SKM-1 treated with dmso at 0.1 percent for 144 hours (cell line): ENCODE measurements around the gene DNAH2.

ENCODE experiments used
- DNase-seq: peaks from one replicate; lab custom pipeline; 2025; ENCODE audit not compliant: unreplicated experiment; lab: John Stamatoyannopoulos, UW

DNAH2 gene

DNA sequence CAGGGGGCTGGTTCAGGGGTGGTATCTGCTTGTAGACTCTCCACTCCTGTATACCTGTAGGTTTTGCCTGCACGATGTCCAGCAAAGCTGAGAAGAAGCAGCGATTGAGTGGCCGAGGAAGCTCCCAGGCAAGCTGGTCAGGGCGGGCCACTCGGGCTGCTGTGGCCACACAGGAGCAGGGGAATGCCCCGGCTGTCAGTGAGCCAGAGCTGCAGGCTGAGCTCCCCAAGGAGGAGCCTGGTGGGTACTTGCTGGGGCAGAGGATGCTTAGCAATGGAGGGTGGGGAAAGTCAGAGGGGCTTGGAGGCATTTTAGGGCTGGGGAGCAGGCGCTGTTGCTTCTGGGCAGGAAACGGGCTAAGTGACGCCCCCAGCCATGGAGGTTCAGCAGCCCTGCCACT, 2.1 kb downstream of the DNAH2 start:
- no peak for DNase-seq

GRCh38 chr17:7720125-7720524, 2.6 kb downstream of the DNAH2 start:
- DNase-seq = no peak

GRCh38 chr17:7721612-7722011, 4.1 kb downstream of the DNAH2 start:
- no peak for DNase-seq

- no peak for DNase-seq
These were observed 10.3 kb downstream of the DNAH2 start for GRCh38 chr17:7727886-7728285.

GRCh38 chr17:7729816-7730215, 12.3 kb downstream of the DNAH2 start:
- DNase-seq = peak; percentile 24

GRCh38 chr17:7732981-7733539, 15.5 kb downstream of the DNAH2 start:
- no peak for DNase-seq

DNA sequence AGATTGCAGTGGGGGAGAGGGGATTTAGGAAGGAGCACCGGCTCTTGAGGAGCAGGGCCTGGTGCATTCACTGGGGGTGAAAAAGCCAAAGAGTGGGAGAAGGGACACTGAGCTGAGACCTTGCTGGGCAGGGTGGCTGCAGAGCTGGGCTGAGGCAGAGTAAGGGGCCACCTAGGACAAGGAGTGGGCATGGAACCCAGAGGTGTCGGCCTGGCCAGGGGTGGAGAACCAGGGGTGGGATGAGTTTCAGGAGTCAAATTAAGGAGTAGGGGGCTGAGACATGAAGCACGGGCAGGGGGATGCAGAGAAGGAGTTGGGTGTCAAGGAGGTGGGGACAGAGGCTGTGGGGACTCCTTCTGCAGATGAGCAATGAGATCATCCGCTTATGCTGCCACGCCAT, 20.1 kb downstream of the DNAH2 start:
- no peak for DNase-seq

DNA sequence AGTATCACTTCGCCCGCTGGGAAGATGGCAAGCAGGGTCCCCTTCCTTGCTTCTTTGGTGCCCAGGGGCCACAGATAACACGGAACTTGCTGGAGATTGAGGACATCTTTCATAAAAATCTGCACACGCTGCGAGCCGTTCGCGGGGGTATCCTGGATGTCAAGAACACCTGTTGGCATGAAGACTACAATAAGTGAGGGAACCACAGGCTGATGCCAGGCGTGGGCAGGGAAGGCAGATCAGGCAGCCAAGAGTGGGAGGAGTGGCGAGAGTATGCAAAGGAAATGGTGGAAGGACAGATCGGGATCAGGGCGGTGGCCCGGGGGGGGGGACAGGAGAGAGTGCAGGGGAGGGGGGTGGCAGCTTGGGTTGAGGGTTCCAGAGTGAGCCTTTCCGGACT, 22.2 kb downstream of the DNAH2 start:
- DNase-seq = no peak

- no peak for DNase-seq
These were observed 23.0 kb downstream of the DNAH2 start for GRCh38 chr17:7740481-7741001.

- no peak for DNase-seq
These were observed 25.2 kb downstream of the DNAH2 start for GRCh38 chr17:7742729-7743128.

GRCh38 chr17:7744416-7744815, 26.9 kb downstream of the DNAH2 start:
- no peak for DNase-seq

DNA sequence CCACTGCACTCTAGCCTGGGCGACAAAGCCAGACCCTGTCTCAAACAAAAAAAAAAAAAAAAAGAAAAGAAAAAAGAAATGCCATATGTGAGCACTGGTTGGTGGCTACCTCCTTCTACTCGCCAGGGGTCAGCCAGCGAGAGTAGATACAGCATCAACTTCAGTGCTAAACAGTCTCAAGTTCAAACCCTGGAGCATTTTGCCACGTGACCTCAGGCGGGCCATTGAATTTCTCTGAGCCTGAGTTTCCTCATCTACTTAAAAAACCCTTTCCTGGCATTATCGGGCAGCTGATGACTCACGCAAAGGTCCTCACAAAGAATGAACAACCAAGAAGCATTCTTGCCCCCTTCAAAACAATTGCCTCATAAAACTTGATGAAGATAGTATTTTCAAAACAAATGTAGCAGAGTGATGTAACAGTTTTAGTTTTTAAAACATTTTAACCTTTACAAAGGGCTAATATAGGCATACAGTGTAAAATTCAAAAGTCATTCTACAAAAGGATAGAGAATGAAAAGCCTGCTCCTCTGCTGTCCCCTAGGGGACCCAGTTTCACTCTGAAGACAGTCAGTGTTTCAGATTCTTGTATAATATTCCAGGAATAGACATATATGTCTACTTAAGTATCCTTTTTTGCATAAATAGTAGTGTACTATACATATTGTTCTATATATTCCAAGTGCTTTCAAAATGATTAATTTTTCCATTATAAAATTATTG, 28.4 kb downstream of the DNAH2 start:
- peak; percentile 36 for DNase-seq

- no peak for DNase-seq
These were observed 30.1 kb downstream of the DNAH2 start for GRCh38 chr17:7747635-7748071.

GRCh38 chr17:7748076-7748775, 30.7 kb downstream of the DNAH2 start:
- DNase-seq = no peak

- no peak for DNase-seq
These were observed 32.8 kb downstream of the DNAH2 start for GRCh38 chr17:7750321-7750821.

DNA sequence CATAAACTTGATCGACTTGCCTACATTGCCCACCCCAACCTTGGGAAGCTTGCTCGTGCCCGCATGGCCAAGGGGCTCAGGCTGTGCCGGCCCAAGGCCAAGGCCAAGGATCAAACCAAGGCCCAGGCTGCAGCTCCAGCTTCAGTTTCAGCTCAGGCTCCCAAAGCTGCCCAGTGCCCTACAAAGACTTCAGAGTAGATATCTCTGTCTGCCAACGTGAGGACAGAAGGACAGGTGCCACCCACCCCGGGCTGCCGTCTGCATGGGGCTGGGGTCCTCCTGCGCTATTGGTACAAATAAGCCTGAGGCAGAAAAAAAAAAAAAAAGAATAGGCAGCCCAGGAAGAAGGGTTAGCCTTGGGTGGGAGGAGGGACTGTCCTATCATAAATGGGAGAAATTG, 37.1 kb downstream of the DNAH2 start:
- DNase-seq = no peak

- DNase-seq = no peak
These were observed 37.7 kb downstream of the DNAH2 start for GRCh38 chr17:7755095-7755890.

- DNase-seq = no peak
These were observed 39.4 kb downstream of the DNAH2 start for GRCh38 chr17:7756968-7757367.

GRCh38 chr17:7763919-7764318, 46.4 kb downstream of the DNAH2 start:
- no peak for DNase-seq

- no peak for DNase-seq
These were observed 49.5 kb downstream of the DNAH2 start for GRCh38 chr17:7767004-7767403.

DNA sequence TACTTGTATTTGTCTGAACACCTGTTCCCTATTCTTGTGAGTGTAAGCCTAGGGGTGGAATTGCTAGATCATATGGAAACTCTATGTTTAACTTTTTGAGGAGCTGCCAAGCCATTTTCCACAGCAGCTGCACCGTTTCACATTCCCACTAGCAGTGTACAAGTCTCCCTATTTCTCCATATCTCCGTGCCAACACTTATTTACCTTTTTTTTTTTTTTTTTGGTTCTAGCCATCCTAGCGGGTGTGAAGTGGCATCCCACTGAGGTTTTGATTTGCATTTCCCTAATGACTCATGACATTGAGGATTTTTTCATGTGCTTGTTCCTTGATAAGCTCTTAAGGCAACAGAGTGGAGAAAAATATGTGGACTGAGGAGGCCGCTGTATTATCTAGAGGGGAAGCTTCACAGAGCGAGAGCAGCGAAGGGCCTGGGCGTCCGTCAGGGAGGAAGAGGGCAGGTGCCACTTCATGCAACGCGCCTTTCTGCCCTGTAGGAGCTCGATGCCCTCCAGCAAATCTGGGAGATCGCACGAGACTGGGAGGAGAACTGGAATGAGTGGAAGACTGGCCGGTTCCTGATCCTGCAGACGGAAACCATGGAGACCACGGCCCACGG, 50.0 kb downstream of the DNAH2 start:
- no peak for DNase-seq
